HG03439 (cell line): Measurements from ENCODE around the gene KLHDC4.
A peak's percentile ranks its signal among the peaks of the same experiment; 100 is the strongest.
"Not testable (repeated sequence)": the region's sequence is repeated elsewhere in the genome, so short reads cannot be mapped to it uniquely, and the experiment has no call there.

ENCODE experiments used
- ATAC-seq: cut with Tn5 transposase; IDR thresholded peaks from one replicate; pipeline ENCODE4 v1.9.1; 2021; ENCODE audit warnings: mild to moderate bottlenecking, moderate library complexity; ENCODE audit not compliant: unreplicated experiment

The KLHDC4 gene

GRCh38 chr16:87765776-87766484, at the start of gene KLHDC4:
KLHDC4 (minus strand) TSS chr16:87765986; CDS start chr16:87765890, 96 bp downstream.
- peak; percentile 77 for ATAC-seq

GRCh38 chr16:87815567-87815966, 49.8 kb upstream of the KLHDC4 start:
- ATAC-seq: no peak

- ATAC-seq: no peak
Observed at GRCh38 chr16:87812200-87812656, 46.4 kb upstream of the KLHDC4 start.

- ATAC-seq: not testable (repeated sequence)
Observed at GRCh38 chr16:87811454-87811853, 45.7 kb upstream of the KLHDC4 start.

GRCh38 chr16:87809150-87809902, 43.5 kb upstream of the KLHDC4 start:
- ATAC-seq: peak; percentile 45

GRCh38 chr16:87808108-87808507, 42.3 kb upstream of the KLHDC4 start:
- ATAC-seq: no peak

GRCh38 chr16:87806641-87807546, 41.1 kb upstream of the KLHDC4 start:
- ATAC-seq: no peak

- ATAC-seq: no peak
Observed at GRCh38 chr16:87806261-87806640, 40.5 kb upstream of the KLHDC4 start.

GRCh38 chr16:87803385-87803784, 37.6 kb upstream of the KLHDC4 start:
- ATAC-seq: no peak

GRCh38 chr16:87802670-87803069, 36.9 kb upstream of the KLHDC4 start:
- ATAC-seq: no peak

GRCh38 chr16:87801679-87802259, 36.0 kb upstream of the KLHDC4 start:
- no peak for ATAC-seq

GRCh38 chr16:87800497-87800896, 34.7 kb upstream of the KLHDC4 start:
- no peak for ATAC-seq

- no peak for ATAC-seq
Observed at GRCh38 chr16:87795336-87795735, 29.6 kb upstream of the KLHDC4 start.

- no peak for ATAC-seq
Observed at GRCh38 chr16:87794485-87795078, 28.8 kb upstream of the KLHDC4 start.

GRCh38 chr16:87792205-87792565, 26.4 kb upstream of the KLHDC4 start:
- ATAC-seq: no peak

- ATAC-seq: no peak
Observed at GRCh38 chr16:87791295-87792204, 25.8 kb upstream of the KLHDC4 start.

- ATAC-seq: no peak
Observed at GRCh38 chr16:87790292-87791100, 24.7 kb upstream of the KLHDC4 start.

GRCh38 chr16:87789437-87790291, 23.9 kb upstream of the KLHDC4 start:
- no peak for ATAC-seq
